Gastrocnemius medialis (tissue), 4 donors: ENCODE results near the gene SIAH2. TPM values are rescaled to one million over a fixed set of nuclear protein-coding genes. Genes with fewer than 3 reads are reported as not detected.

ENCODE experiments used
- ATAC-seq, 2 donors: fragments of 150-250 bp; one replicate each; pipeline ENCODE4 v1.9.1; 2016
- DNase-seq, 2 donors: peaks; one replicate each; pipeline ENCODE4 v3.0.0-alpha.2; 2019
- H3K27ac ChIP-seq, 4 donors: fragments of 200-600 bp; sonication (generic); 1 replicate in 1 of 4; 2 replicates in 3 of 4; pipeline ENCODE4 v1.5.1; 2016 to 2018; ENCODE audit warnings: mild to moderate bottlenecking in 2 of 4, moderate library complexity in 1 of 4
- H3K27me3 ChIP-seq, 3 donors: fragments of 200-600 bp; sonication (generic) in 2 of 3; 1 replicate in 1 of 3; 2 replicates in 2 of 3; pipeline versions ENCODE4 v1.5.1 to v1.6.0; 2016 to 2019; ENCODE audit warnings: mild to moderate bottlenecking in 1 of 3, moderate library complexity in 1 of 3
- H3K36me3 ChIP-seq, 2 donors: fragments of 200-600 bp; sonication (generic) in 1 of 2; one replicate each; pipeline ENCODE4 v1.5.1; 2017 to 2018
- H3K4me1 ChIP-seq, 2 donors: fragments of 200-600 bp; sonication (generic) in 1 of 2; one replicate each; pipeline ENCODE4 v1.5.1; 2016 to 2017; ENCODE audit warnings: mild to moderate bottlenecking in 2 of 2
- H3K4me3 ChIP-seq, 4 donors: fragments of 200-600 bp; sonication (generic) in 3 of 4; 1 replicate in 1 of 4; 2 replicates in 3 of 4; pipeline ENCODE4 v1.5.1; 2016 to 2019; ENCODE audit warnings: mild to moderate bottlenecking in 2 of 4
- H3K9me3 ChIP-seq, 3 donors: fragments of 200-600 bp; sonication (generic) in 2 of 3; 1 replicate in 1 of 3; 2 replicates in 2 of 3; pipeline ENCODE4 v1.5.1; 2016 to 2019
- CTCF ChIP-seq, 5 experiments: fragments of 450-650 bp in 3 of 5; fragments of 200-600 bp in 2 of 5; sonication (generic) in 2 of 5; IDR thresholded peaks in 4 of 5; conservative IDR thresholded peaks in 1 of 5; 1 replicate in 4 of 5; 2 replicates in 1 of 5; pipeline ENCODE4 v1.5.1; 2016 to 2019; ENCODE audit warnings: antibody characterized with exemption in 5 of 5, mild to moderate bottlenecking in 3 of 5, moderate library complexity in 3 of 5
- POLR2A ChIP-seq, 2 donors: fragments of 450-650 bp; IDR thresholded peaks; one replicate each; pipeline ENCODE4 v1.6.1; 2017; ENCODE audit warnings: antibody characterized with exemption in 2 of 2, mild to moderate bottlenecking in 2 of 2, moderate library complexity in 2 of 2
- in situ Hi-C, 4 donors: fragments of 200-750 bp; cut with MboI; loops; one replicate each; pipeline versions ENCODE4 v1.15.0 to v1.8.0; 2017; ENCODE audit warnings: low sequenced_read_pairs in 4 of 4
- intact Hi-C: fragments of 100-400 bp; cut with DNase I; formaldehyde crosslinking; loops from one replicate; pipeline ENCODE4 v1.15.1; 2023; ENCODE audit warnings: low total_unique reads
- total RNA-seq, 4 donors: library from RNA; depleted of rRNA; stranded (reverse); fragments of >200 nt; gene quantifications; one replicate each; pipeline versions ENCODE4 v1.1.0 to v1.2.3, GENCODE V29; 2016

The SIAH2 gene
- total RNA-seq, 4 donors from 2014 or later, result 10.9 to 25.6 (median 20.0) TPM

- Histone ChIP-seq H3K4me1 (no peaks in the 10 kb centered on the region), H3K4me3 (no peak overlapping the region), H3K36me3 (no peaks in the 10 kb centered on the region), H3K27me3 (no peaks in the 10 kb centered on the region), H3K9me3 (no peaks in the 10 kb centered on the region), H3K27ac (no peak overlapping the region)
- no peak for ATAC-seq
- in situ Hi-C loops (loop anchor here in 1 of 4 donors (25.0 kb wide), 1 partner anchor 344 kb away; no protein-coding TSS in a partner anchor), intact Hi-C loops (no loop called here)
- no peak for TF ChIP-seq POLR2A (IDR thresholded peaks at IDR 0.05)
- no peak for TF ChIP-seq CTCF (IDR thresholded peaks at IDR 0.05 in 4 of 5, conservative IDR thresholded peaks at IDR 0.05 in 1 of 5)
- DNase-seq, result no peak
Measured at GRCh38 chr3:150793641-150794040, 30.7 kb upstream of the SIAH2 start.

DNA sequence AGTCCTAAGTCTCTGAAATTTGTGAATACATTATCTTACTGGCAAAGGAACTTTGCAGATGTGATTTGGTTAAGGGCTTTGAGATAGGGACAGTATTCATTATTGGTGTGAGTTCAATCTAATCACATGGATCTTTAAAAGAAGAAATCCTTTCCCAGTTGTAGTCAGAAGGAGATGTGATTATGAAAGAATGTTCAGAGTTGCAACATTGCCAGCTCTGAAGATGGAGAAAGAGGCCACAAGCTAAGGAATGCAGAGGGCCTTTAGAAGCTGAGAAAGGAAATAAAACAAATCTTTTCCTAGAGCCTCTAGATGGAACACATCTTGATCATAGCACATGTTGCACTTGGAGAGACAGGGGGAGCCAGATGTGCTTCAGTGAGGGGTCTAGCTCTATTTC is 27.7 kb upstream of the SIAH2 start:
- H3K36me3 ChIP-seq, result no peaks in the 10 kb centered on the region
- TF ChIP-seq CTCF (IDR thresholded peaks at IDR 0.05 in 4 of 5, conservative IDR thresholded peaks at IDR 0.05 in 1 of 5), result no peak
- TF ChIP-seq POLR2A (IDR thresholded peaks at IDR 0.05), result no peak
- in situ Hi-C loops (loop anchor here in 1 of 4 donors (25.0 kb wide), 1 partner anchor 347 kb away; no protein-coding TSS in a partner anchor), intact Hi-C loops (loop anchor here (2.0 kb wide), 1 partner anchor 70 kb away; no protein-coding TSS in a partner anchor)
- H3K9me3 ChIP-seq, result no peaks in the 10 kb centered on the region
- H3K4me3 ChIP-seq, result no peak overlapping the region
- H3K4me1 ChIP-seq, result no peaks in the 10 kb centered on the region
- ATAC-seq (no peak), DNase-seq (no peak)
- H3K27ac ChIP-seq, result no peak overlapping the region
- H3K27me3 ChIP-seq, result no peaks in the 10 kb centered on the region

DNA sequence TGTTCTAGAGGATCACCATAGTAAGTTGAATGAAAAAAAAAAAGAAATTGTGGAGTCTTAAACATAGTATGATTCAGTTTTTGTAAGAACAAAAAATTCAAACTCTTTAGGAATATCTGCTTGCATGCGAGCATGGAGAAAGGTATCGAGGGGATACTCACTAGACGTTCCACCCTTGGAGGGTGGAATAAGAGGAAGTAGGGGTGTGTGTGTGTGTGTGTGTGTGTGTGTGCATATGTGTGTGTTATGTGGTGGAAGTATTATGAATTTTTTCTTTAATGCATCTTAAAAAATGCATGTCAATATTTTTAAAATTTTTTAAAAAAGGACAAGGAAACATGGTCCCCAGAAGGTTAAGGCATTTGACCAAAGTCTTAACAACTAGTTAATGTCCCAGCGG is 26.5 kb upstream of the SIAH2 start:
- Histone ChIP-seq H3K27me3 (no peaks in the 10 kb centered on the region), H3K27ac (no peak overlapping the region), H3K9me3 (no peaks in the 10 kb centered on the region), H3K36me3 (no peaks in the 10 kb centered on the region), H3K4me1 (no peaks in the 10 kb centered on the region), H3K4me3 (no peak overlapping the region)
- in situ Hi-C loops (loop anchor here (5.0 to 25.0 kb wide), 4 partner anchors 65 to 358 kb away; no protein-coding TSS in a partner anchor), intact Hi-C loops (loop anchor here (2.0 kb wide), 2 partner anchors 75 to 357 kb away; no protein-coding TSS in a partner anchor)
- no peak for ATAC-seq
- TF ChIP-seq POLR2A (IDR thresholded peaks at IDR 0.05), result no peak
- no peak for TF ChIP-seq CTCF (IDR thresholded peaks at IDR 0.05 in 4 of 5, conservative IDR thresholded peaks at IDR 0.05 in 1 of 5)
- DNase-seq, result no peak

GRCh38 chr3:150787741-150788370 is 24.9 kb upstream of the SIAH2 start:
- no peaks in the 10 kb centered on the region for H3K36me3 ChIP-seq
- H3K4me1 ChIP-seq, result no peaks in the 10 kb centered on the region
- TF ChIP-seq POLR2A (IDR thresholded peaks at IDR 0.05) (no peak), CTCF (IDR thresholded peaks at IDR 0.05 in 4 of 5, conservative IDR thresholded peaks at IDR 0.05 in 1 of 5) (peak; percentile 72 to 89 (median 77))
- peak; percentile 60 to 72 for ATAC-seq
- H3K27me3 ChIP-seq, result no peaks in the 10 kb centered on the region
- intact Hi-C loops (loop anchor here (2.0 kb wide), 2 partner anchors 77 to 359 kb away; no protein-coding TSS in a partner anchor), in situ Hi-C loops (loop anchor here (5.0 to 25.0 kb wide), 4 partner anchors 63 to 359 kb away; no protein-coding TSS in a partner anchor)
- peak; percentile 58 to 64 for DNase-seq
- H3K27ac ChIP-seq, result no peak overlapping the region
- no peaks in the 10 kb centered on the region for H3K9me3 ChIP-seq
- H3K4me3 ChIP-seq, result no peak overlapping the region
